Measurements from ENCODE around the gene FOXJ2.

Gene FOXJ2

DNA sequence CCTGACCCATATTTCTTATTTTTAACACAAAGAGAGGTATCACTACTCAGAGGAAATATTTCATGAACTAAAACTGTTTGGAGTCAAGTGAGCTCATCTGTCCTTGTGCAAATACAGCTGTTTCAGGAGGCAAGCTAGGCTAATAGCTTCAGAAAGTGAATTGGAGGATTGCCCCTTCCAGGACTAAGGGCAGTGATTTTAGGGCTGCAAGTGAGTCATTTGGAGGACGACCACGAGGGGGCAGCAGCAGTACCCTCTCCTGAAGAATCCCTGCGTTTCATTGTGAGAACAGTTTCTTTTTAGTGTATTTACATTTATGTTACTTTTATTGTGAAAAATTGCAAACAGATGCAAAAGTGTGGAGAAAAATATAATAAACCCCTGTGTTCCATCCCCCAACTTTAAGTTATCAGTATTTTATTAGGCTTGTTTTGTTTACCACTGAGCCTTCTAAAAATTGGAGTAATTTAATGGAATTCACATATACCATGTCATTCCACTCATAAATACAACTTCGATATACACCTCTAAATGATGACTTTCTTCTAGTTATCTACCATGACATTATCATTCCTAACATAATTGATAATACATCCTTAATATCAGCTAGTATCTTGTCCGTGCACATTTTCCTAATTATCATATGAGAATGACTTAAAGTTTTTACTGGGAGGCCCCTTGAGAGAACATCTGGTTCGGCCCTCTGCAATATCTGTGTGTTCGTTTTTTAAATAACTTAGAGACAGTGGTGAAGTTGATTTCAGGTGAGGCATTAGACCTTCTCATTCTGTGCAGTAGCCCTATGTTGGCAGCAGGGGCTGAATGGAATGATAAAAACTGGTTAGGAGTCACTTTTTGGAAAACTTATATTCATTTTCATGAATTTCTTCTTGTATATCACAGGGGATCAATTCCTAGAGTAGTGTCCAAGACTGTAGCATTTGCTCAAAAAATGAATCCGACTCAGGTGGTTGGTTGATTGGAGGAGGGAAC, 13.7 kb downstream of the FOXJ2 start:
- TF ChIP-seq, protein P1, sequence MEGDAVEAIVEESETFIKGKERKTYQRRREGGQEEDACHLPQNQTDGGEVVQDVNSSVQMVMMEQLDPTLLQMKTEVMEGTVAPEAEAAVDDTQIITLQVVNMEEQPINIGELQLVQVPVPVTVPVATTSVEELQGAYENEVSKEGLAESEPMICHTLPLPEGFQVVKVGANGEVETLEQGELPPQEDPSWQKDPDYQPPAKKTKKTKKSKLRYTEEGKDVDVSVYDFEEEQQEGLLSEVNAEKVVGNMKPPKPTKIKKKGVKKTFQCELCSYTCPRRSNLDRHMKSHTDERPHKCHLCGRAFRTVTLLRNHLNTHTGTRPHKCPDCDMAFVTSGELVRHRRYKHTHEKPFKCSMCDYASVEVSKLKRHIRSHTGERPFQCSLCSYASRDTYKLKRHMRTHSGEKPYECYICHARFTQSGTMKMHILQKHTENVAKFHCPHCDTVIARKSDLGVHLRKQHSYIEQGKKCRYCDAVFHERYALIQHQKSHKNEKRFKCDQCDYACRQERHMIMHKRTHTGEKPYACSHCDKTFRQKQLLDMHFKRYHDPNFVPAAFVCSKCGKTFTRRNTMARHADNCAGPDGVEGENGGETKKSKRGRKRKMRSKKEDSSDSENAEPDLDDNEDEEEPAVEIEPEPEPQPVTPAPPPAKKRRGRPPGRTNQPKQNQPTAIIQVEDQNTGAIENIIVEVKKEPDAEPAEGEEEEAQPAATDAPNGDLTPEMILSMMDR (IDR thresholded peaks at IDR 0.05; ENCODE audit: insufficient read depth, low read length, missing control alignments), result peak; percentile 81
- no peak overlapping the region for H3K4me3 ChIP-seq (ENCODE audit: low read depth, low read length)
- CTCF ChIA-PET, result interaction anchor here (0.6 to 8.1 kb wide), 28 partner anchors 8 to 214 kb away, joined by 3 to 114 read pairs (median 4); partner anchors contain the start of genes C3AR1, FOXJ2 and SLC2A3
- POLR2A ChIA-PET, result no interaction called here
- DNase-seq (ENCODE audit: low read depth, low spot score), result no peak

DNA sequence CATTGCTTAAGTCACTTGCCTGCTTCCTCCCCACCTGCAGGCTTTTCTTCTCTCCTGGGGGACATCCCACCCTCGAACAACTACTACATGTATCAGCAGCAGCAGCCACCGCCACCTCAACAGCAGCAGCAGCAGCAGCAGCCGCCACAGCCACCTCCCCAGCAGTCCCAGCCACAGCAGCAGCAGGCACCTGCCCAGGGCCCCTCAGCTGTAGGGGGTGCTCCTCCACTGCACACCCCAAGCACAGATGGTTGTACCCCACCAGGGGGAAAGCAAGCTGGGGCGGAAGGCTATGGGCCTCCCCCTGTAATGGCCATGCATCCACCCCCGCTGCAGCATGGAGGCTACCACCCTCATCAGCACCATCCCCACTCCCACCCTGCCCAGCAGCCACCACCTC, 15.3 kb downstream of the FOXJ2 start:
- no peak overlapping the region for H3K4me3 ChIP-seq (ENCODE audit: low read depth, low read length)
- ChIA-PET POLR2A (no interaction called here), CTCF (interaction anchor here (1.0 to 8.1 kb wide), 7 partner anchors 10 to 121 kb away, joined by 3 to 114 read pairs (median 8); partner anchors contain the start of genes C3AR1 and FOXJ2)
- no peak for DNase-seq (ENCODE audit: low read depth, low spot score)
- TF ChIP-seq, protein P1 (IDR thresholded peaks at IDR 0.05; ENCODE audit: insufficient read depth, low read length, missing control alignments), result no peak

DNA sequence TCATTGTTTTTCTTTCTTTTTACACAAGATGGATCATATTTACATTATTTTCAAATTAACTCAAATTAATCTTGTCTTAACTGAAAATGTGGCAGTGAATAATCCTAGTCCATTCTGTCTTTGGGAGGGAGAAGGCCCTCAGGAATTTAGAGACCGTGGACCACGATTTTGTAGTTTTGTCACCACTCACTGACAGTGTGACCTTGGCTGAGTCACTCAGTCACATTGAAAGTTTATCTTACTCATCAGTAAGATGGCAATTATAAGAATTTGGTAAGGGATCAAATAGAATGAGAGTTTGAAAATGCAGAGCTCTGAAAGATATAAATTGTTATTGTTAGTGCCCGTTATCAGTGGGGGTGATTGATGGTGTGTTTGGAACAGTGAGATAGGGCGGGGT, 16.4 kb downstream of the FOXJ2 start:
- H3K4me3 ChIP-seq (ENCODE audit: low read depth, low read length), result no peak overlapping the region
- POLR2A ChIA-PET, result no interaction called here
- TF ChIP-seq, protein P1 (IDR thresholded peaks at IDR 0.05; ENCODE audit: insufficient read depth, low read length, missing control alignments), result no peak
- CTCF ChIA-PET, result interaction anchor here (1.0 to 8.1 kb wide), 6 partner anchors 11 to 122 kb away, joined by 3 to 114 read pairs (median 6); partner anchors contain the start of genes C3AR1 and FOXJ2
- no peak for DNase-seq (ENCODE audit: low read depth, low spot score)

DNA sequence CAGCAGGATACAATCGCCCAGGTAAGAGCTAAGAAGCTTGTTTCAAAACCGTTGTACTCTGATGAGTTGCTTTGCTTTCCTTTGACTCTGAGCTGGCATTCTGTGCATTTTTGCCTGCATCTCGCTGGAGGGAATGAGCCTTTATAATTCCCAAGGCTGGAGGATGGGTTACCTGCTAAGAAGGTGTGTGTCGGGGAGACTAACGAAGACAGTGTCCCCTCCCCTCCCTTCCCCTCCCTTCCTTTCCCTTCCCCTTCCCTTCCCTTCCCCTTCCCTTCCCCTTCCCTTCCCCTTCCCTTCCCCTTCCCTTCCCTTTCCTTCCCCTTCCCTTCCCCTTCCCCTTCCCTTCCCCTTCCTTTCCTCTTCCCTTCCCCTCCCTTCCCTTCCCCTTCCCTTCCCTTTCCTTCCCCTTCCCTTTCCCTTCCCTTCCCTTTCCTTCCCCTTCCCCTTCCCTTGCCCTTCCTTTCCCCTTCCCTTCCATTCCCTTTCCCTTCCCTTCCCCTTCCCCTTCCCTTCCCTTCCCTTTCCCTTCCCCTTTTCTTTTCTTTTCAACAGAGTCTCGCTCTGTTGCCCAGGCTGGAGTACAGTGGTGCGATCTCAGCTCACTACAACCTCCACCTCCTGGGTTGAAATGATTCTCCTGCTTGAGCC, 18.2 kb downstream of the FOXJ2 start:
- no peak for DNase-seq (ENCODE audit: low read depth, low spot score)
- H3K4me3 ChIP-seq (ENCODE audit: low read depth, low read length), result no peak overlapping the region
- POLR2A ChIA-PET, result no interaction called here
- TF ChIP-seq, protein P1 (IDR thresholded peaks at IDR 0.05; ENCODE audit: insufficient read depth, low read length, missing control alignments), result no peak
- CTCF ChIA-PET, result interaction anchor here (0.7 to 2.1 kb wide), 2 partner anchors 15 to 27 kb away, joined by 3 to 11 read pairs; partner anchors contain the start of gene C3AR1

DNA sequence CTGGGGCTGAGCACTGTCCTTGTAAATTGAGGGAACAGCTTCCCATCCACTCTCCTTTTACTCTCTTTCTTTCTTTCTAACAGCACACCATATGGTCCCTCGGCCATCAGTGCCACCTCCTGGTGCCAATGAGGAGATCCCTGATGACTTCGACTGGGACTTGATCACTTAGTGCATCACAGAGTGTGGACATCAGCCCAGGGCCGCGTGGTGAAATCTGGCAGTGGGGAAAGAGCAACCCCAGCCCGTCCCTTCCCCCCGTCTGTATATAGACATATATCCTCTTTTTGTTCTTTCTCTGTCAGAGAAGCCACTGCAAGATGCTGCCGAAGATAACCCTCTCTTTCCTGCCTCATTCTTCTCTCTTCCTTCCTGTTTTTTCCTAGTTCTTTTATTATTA, 20.2 kb downstream of the FOXJ2 start:
- POLR2A ChIA-PET, result no interaction called here
- TF ChIP-seq, protein P1 (IDR thresholded peaks at IDR 0.05; ENCODE audit: insufficient read depth, low read length, missing control alignments), result no peak
- DNase-seq (ENCODE audit: low read depth, low spot score), result no peak
- H3K4me3 ChIP-seq (ENCODE audit: low read depth, low read length), result no peak overlapping the region
- CTCF ChIA-PET, result interaction anchor here (1.0 kb wide), 1 partner anchor 10 kb away, joined by 5 read pairs; no protein-coding TSS in a partner anchor

DNA sequence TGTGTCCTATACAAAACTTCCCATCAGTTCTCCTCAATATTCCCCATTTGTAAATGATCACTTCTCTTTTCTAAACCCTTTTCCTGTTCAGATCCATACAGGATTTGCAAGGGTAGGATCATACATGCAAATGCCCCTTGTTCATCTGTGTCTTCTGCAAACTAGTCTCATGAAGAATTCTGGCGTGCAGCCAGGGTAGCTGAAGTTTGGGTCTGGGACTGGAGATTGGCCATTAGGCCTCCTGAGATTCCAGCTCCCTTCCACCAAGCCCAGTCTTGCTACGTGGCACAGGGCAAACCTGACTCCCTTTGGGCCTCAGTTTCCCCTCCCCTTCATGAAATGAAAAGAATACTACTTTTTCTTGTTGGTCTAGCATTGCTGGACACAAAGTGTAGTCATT, 22.3 kb downstream of the FOXJ2 start:
- TF ChIP-seq, protein P1 (IDR thresholded peaks at IDR 0.05; ENCODE audit: insufficient read depth, low read length, missing control alignments), result no peak
- DNase-seq (ENCODE audit: low read depth, low spot score), result no peak
- POLR2A ChIA-PET, result no interaction called here
- CTCF ChIA-PET, result interaction anchor here (1.6 to 1.8 kb wide), 2 partner anchors 9 to 16 kb away, joined by 3 to 11 read pairs; no protein-coding TSS in a partner anchor
- no peak overlapping the region for H3K4me3 ChIP-seq (ENCODE audit: low read depth, low read length)
